Heart left ventricle (tissue), 16 donors: Measurements from ENCODE around the gene TMEM120B. TPM values are rescaled to one million over a fixed set of nuclear protein-coding genes. Genes with fewer than 3 reads are reported as not detected.
"Not testable (repeated sequence)": the region's sequence is repeated elsewhere in the genome, so short reads cannot be mapped to it uniquely, and the experiment has no call there.

Experiments used
- ATAC-seq, 4 donors: fragments of 200-7000 bp; cut with Tn5 transposase; one replicate each; pipeline ENCODE4 v1.9.1; 2020 to 2022; ENCODE audit warnings: moderate library complexity in 4 of 4, mild to moderate bottlenecking in 3 of 4, moderate number of reproducible peaks in 1 of 4
- DNase-seq, 5 donors: peaks; one replicate each; pipeline ENCODE4 v3.0.0-alpha.2; 2020
- H3K27ac ChIP-seq, 12 donors: fragments of 200-600 bp; sonication (generic) in 4 of 12; one replicate each; pipeline versions ENCODE4 v1.5.0 to v1.8.0; 2016 to 2022; ENCODE audit warnings: mild to moderate bottlenecking in 2 of 12
- H3K27me3 ChIP-seq, 9 donors: fragments of 200-600 bp; sonication (generic) in 2 of 9; one replicate each; pipeline versions ENCODE4 v1.5.1 to v1.8.0; 2016 to 2022; ENCODE audit warnings: mild to moderate bottlenecking in 3 of 9
- H3K36me3 ChIP-seq, 9 donors: fragments of 200-600 bp; sonication (generic) in 2 of 9; one replicate each; pipeline versions ENCODE4 v1.5.0 to v1.8.0; 2018 to 2022; ENCODE audit warnings: mild to moderate bottlenecking in 2 of 9
- H3K4me1 ChIP-seq, 12 donors: fragments of 200-600 bp; sonication (generic) in 4 of 12; one replicate each; pipeline versions ENCODE4 v1.5.0 to v1.8.0; 2016 to 2022; ENCODE audit warnings: mild to moderate bottlenecking in 3 of 12
- H3K4me3 ChIP-seq, 12 donors: fragments of 200-600 bp; sonication (generic) in 4 of 12; one replicate each; pipeline versions ENCODE4 v1.5.0 to v1.8.0; 2017 to 2022; ENCODE audit warnings: mild to moderate bottlenecking in 9 of 12, moderate library complexity in 4 of 12
- H3K9me3 ChIP-seq, 12 donors: fragments of 200-600 bp; sonication (generic) in 4 of 12; one replicate each; pipeline versions ENCODE4 v1.5.0 to v1.8.0; 2016 to 2022; ENCODE audit warnings: mild to moderate bottlenecking in 1 of 12
- POLR2A ChIP-seq, 2 donors: fragments of 450-650 bp; IDR thresholded peaks; one replicate each; pipeline ENCODE4 v1.6.1; 2017; ENCODE audit warnings: antibody characterized with exemption in 2 of 2, mild to moderate bottlenecking in 2 of 2, moderate library complexity in 2 of 2
- WGBS, 4 donors: extraction: QIAGEN DNeasy Blood & Tissue Kit in 2 of 4; methylation state at CpG; one replicate each; pipeline versions ENCODE4 v1.1.5 to v1.1.7; 2013 to 2018; 5-methylcytosine and 5-hydroxymethylcytosine counted together
- intact Hi-C, 10 donors: fragments of 100-400 bp; cut with DNase I; formaldehyde crosslinking; loops; one replicate each; pipeline versions ENCODE4 v1.11.1 to v1.14.2; 2022
- long read RNA-seq, 3 donors: library from polyadenylated mRNA; unstranded; transcript quantifications; one replicate each; pipeline ENCODE4 v2.0.0, GENCODE V29; 2020 to 2021
- polyA plus RNA-seq, 2 donors: library from polyadenylated mRNA; stranded (reverse); fragments of 200-250 nt; gene quantifications; one replicate each; pipeline ENCODE4 v1.2.3, GENCODE V29; 2013
- total RNA-seq, 9 donors: library from RNA; depleted of rRNA in 2 of 9; stranded (reverse); fragments of >200 nt in 2 of 9; fragmentation: NEBNext Ultra II Directional in 3 of 9; extraction: Animal tissue kit (Norgen Biotek cat#: 25700) in 3 of 9; gene quantifications; one replicate each; pipeline versions ENCODE4 v1.1.0 to v1.2.4, GENCODE V29; 2016 to 2023
- TF ChIP-seq, protein P1 (sequence below), 12 donors: fragments of 200-600 bp; sonication (generic) in 4 of 12; IDR thresholded peaks; one replicate each; pipeline versions ENCODE4 v1.5.0 to v1.8.0; 2018 to 2022; ENCODE audit warnings: antibody characterized with exemption in 12 of 12, mild to moderate bottlenecking in 5 of 12
- donor health status: ischemic (EF 13 %, LVEDD 7.1; RV severe dilation, severe dysfunction).
- donor health status: healthy with polysubstance abuse.
- donor health status: DM: no; HTN: yes; CAD: no.
- donor health status: DM: no; HTN: no; CAD: no.
- donor health status: ischemic (EF 25% LVEDD 6.9; RV normal size, moderate dysfunction).
- donor health status: ischemic (EF 25% LVEDD 5.7; RV mildly dilated, moderate dysfunction).
- donor health status: healthy.
- donor health status: DM: yes; HTN: yes; CAD: no.
- donor health status: ischemic (EF 35%, LVEDD 5.7; RV mildly dilated, moderate dysfunction).
- donor health status: nonischemic (EF 11% LVEDD 7.7; RV severe dilation, severe dysfunction).
- donor health status: DM: yes; HTN: yes; CAD: no.
- donor health status: PGD.
- donor health status: ischemic (EF 29% LVEDD 5.4; RV normal size, mild dysfunction).
- donor health status: nonischemic (EF 23%, LVEDD 6.1; RV moderate dilation, normal function).

Gene TMEM120B
- 10 to 100 TPM in 2 of 9 donors, 1 to 10 TPM in 7; 5.8 to 13.2 (median 7.6) TPM for total RNA-seq
- 10 to 100 TPM in 1 of 2 donors, 1 to 10 TPM in 1; 6.4 to 12.1 TPM for polyA plus RNA-seq
- long read RNA-seq, donor 1, full-length matches to known transcripts = 2 of 8 reads
- long read RNA-seq, donor 1, partial matches to known transcripts = 5 of 8 reads
- long read RNA-seq, donor 1, other reads (novel, unspliced or antisense) = 1 of 8 reads
- long read RNA-seq, donor 2, full-length matches to known transcripts = 3 of 16 reads
- long read RNA-seq, donor 2, partial matches to known transcripts = 8 of 16 reads
- long read RNA-seq, donor 2, other reads (novel, unspliced or antisense) = 5 of 16 reads
- long read RNA-seq, donor 3, full-length matches to known transcripts = 5 of 21 reads
- long read RNA-seq, donor 3, partial matches to known transcripts = 3 of 21 reads
- long read RNA-seq, donor 3, other reads (novel, unspliced or antisense) = 13 of 21 reads

DNA sequence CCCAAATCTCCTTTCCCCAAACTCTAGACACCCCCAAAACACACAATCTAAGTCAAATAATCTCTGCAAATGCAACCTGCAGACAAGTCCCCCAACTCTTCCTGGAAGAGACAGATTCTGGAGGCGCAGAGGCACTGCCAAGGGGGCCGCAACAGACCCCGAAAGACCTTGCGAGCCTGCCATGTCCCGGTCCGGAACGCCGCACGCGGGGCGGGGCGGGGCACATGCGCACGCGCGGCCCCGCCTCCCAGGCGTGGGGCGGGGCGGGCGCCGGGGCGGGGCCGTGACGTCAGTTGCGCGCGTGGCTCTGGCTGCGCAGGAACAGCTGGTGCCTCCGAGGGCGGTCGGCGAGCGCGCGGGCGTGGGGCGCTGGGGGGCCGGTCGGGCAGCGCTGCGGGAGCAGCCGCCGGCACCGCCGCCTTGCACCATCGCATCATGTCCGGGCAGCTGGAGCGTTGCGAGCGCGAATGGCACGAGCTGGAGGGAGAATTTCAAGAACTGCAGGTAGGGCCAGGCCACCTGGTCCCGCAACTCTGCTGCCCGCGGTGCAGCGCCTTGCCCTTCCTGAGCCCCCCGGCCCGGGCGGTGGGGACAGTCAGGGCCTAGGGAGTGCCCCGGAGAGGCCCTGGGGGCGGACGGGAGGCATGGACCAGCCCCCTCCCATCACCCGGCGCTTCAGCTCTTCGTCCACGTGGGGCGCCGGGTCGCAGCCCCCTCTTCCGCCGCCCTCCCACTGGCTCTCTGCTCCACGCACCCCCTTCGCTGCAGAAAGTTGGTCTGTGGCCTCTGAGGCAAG is at the start of gene TMEM120B:
TMEM120B (plus strand) TSS at position 292 of the 796 bp plus-strand sequence; CDS start at position 436, 144 bp downstream.
- Histone ChIP-seq H3K27me3 (no peaks in the 10 kb centered on the region), H3K4me3 (peak within 1 kb of the TSS; percentile 65 to 99 (median 96)), H3K27ac (peak within 1 kb of the TSS; percentile 83 to 97 (median 94)), H3K4me1 (peaks cover 0 to 29% (median 21%) of the 10 kb centered on the region in 12 donors), H3K36me3 (no peaks in the 10 kb centered on the region), H3K9me3 (no peaks in the 10 kb centered on the region)
- DNase-seq (peak; percentile 88 to 95 (median 90)), ATAC-seq (peak; percentile 87 to 96 (median 94))
- WGBS, 4 donors = 0% methylated on average over 8 to 74 of the region's 74 CpGs
- intact Hi-C loops = loop anchor here in 5 of 10 donors (5.0 to 10.0 kb wide), 4 partner anchors 40 to 175 kb away; partner anchors contain the start of gene PSMD9 (in 2 of the 5)
- TF ChIP-seq, protein P1, sequence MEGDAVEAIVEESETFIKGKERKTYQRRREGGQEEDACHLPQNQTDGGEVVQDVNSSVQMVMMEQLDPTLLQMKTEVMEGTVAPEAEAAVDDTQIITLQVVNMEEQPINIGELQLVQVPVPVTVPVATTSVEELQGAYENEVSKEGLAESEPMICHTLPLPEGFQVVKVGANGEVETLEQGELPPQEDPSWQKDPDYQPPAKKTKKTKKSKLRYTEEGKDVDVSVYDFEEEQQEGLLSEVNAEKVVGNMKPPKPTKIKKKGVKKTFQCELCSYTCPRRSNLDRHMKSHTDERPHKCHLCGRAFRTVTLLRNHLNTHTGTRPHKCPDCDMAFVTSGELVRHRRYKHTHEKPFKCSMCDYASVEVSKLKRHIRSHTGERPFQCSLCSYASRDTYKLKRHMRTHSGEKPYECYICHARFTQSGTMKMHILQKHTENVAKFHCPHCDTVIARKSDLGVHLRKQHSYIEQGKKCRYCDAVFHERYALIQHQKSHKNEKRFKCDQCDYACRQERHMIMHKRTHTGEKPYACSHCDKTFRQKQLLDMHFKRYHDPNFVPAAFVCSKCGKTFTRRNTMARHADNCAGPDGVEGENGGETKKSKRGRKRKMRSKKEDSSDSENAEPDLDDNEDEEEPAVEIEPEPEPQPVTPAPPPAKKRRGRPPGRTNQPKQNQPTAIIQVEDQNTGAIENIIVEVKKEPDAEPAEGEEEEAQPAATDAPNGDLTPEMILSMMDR (IDR thresholded peaks at IDR 0.05) = no peak
- peak; percentile 71 to 86 for TF ChIP-seq POLR2A (IDR thresholded peaks at IDR 0.05)

DNA sequence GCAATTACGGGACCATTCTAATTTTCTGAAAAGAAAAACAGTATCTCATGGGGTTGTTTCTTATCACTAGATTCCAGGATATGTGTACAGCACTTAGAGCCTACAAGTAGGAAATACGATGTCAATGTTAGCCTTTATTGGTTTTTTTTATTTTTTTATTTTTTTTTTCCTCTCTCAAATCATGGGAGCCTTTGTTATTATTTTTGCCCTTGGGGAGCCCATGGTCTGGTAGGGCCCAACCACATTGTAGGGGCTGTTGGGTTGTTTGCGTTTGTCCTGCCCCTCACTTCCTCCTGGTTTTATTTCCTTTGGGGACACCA is 49.0 kb upstream of the TMEM120B start:
- H3K4me1 ChIP-seq = peaks cover 0 to 19% (median 3%) of the 10 kb centered on the region in 12 donors
- no peak for TF ChIP-seq POLR2A (IDR thresholded peaks at IDR 0.05)
- TF ChIP-seq, protein P1 (IDR thresholded peaks at IDR 0.05) = no peak

DNA sequence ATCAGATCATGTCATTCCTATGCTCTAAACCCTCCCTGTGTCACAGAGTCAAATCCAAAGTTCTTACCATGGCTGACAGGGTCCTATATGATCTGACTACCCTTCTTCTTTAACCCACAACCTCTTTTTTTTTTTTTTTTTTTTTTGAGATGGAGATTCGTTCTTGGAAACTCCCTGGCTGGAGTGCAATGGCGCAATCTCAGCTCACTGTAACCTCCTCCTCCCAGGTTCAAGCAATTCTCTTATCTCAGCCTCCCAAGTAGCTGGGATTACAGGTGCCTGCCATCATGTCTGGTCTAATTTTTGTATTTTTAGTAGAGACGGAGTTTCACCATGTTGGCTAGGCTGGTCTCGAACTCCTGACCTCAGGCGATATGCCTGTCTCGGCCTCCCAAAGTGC is 45.7 kb upstream of the TMEM120B start:
- ATAC-seq, H3K27ac ChIP-seq: not testable (repeated sequence)
- intact Hi-C loops = loop anchor here in 8 of 10 donors (5.0 kb wide), 3 partner anchors 35 to 115 kb away; no protein-coding TSS in a partner anchor

More for the DNA sequence above, 49.0 kb upstream of the TMEM120B start:
- ATAC-seq = no peak
- WGBS, 4 donors = 73 to 85% (median 79%) methylated on average over 3 of the region's 3 CpGs
- Histone ChIP-seq H3K27ac (peak overlapping the region in 1 of 12 donors; percentile 81), H3K27me3 (no peaks in the 10 kb centered on the region), H3K36me3 (no peaks in the 10 kb centered on the region), H3K9me3 (no peaks in the 10 kb centered on the region), H3K4me3 (peak overlapping the region in 1 of 12 donors; percentile 65)
- no peak for DNase-seq
- intact Hi-C loops = no loop called here

DNA sequence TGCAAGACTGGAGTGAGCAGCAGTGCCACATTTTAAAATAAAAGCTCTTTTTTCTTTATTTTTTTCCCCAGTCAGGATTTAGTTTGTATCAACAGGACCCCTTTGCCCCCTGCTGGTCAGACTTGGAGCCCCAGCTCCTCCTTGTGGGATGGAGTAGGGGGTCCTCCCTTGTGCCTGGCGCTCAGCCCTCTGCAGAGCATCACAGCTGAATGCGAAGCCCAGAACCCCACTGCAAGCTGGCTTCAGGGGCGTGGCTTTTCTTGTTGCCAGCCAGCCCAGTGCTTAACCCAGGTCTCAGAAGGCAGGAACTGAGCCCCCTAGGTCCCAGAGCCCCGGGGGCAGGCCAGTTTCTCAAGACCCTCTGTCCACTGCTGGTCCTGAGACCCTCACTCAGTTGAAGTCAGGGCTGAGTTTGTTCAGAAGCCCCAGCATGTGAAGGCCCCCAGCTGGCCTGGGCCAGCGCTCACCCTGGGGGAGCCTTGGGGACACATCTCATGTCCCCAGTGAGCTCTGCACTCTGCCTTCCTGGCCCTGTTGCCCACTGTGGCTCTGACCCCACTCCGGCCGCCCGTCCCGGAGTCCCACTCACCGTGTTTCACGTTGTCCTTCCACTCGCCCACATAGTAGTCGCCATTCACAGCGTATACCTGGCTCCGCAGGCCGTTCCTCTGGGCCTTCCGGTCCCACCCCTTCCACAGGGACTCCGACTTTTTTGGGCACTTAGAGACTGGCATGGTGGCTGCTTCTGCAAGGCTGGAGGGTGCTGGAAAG is 43.6 kb upstream of the TMEM120B start:
- TF ChIP-seq, protein P1 (IDR thresholded peaks at IDR 0.05) = peak; percentile 43 to 73 (median 56)
- no peak for TF ChIP-seq POLR2A (IDR thresholded peaks at IDR 0.05)
- H3K9me3 ChIP-seq = no peaks in the 10 kb centered on the region
- no peaks in the 10 kb centered on the region for H3K36me3 ChIP-seq
- H3K4me1 ChIP-seq = peaks cover 0 to 18% (median 8%) of the 10 kb centered on the region in 12 donors
- ATAC-seq (no peak), DNase-seq (peak in 1 of 5 donors; percentile 32)
- intact Hi-C loops = loop anchor here in 8 of 10 donors (2.0 to 5.0 kb wide), 4 partner anchors 37 to 117 kb away; no protein-coding TSS in a partner anchor
- no peaks in the 10 kb centered on the region for H3K27me3 ChIP-seq
- H3K4me3 ChIP-seq = no peak overlapping the region
- H3K27ac ChIP-seq = no peak overlapping the region
- WGBS, 4 donors = 79 to 84% (median 82%) methylated on average over 17 to 18 of the region's 18 CpGs

More for the DNA sequence above, 45.7 kb upstream of the TMEM120B start:
- not testable (repeated sequence) for H3K4me3 ChIP-seq, H3K4me1 ChIP-seq, H3K27me3 ChIP-seq, H3K9me3 ChIP-seq, DNase-seq, H3K36me3 ChIP-seq
- WGBS, 4 donors = 86 to 94% (median 87%) methylated on average over 6 of the region's 6 CpGs
